ENCODE data around the gene FCER2.

GRCh38 chr19:7650148-7650547 is 51.8 kb downstream of the FCER2 start:
- no peak for TF ChIP-seq CTCF (IDR thresholded peaks at IDR 0.05; ENCODE audit: low read depth, low read length, poor library complexity, severe bottlenecking)
- TF ChIP-seq EZH2phosphoT487 (IDR thresholded peaks at IDR 0.05; ENCODE audit: borderline replicate concordance, low read length) = no peak
